ENCODE measurements around the gene WBP1. TPM values are rescaled to one million over a fixed set of nuclear protein-coding genes. Genes with fewer than 3 reads are reported as not detected.
"Not testable (repeated sequence)": the region's sequence is repeated elsewhere in the genome, so short reads cannot be mapped to it uniquely, and the experiment has no call there.

Gene WBP1
- total and polyA plus RNA-seq, 10 donors = 39.5 to 84.2 (median 63.6) TPM

DNA sequence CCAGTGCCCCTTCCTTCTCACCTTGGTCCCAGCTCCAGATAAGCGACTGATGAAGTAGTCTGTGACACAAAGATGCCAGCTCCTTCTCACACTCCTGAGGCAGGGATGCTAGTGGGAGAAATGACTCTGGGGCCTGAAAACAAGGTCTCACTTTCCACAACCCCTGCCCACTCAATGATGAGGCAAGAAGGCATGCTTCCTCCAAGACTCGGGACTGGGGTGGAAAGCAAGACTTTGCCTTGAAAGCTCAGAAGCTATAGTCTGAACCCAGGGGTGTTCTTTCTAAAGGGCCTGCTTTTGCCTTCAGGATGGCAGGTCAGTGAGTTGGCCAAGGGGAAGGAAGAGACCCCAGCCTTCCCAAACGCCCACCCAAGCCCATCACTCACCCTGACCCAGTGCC lies 23.2 kb downstream of the WBP1 start:
- 48 to 93% (median 70%) methylated on average over 2 to 3 of the region's 3 CpGs for WGBS, 5 donors
- H3K27ac ChIP-seq = peak overlapping the region in 5 of 8 donors; percentile 93 to 97 (median 94)

DNA sequence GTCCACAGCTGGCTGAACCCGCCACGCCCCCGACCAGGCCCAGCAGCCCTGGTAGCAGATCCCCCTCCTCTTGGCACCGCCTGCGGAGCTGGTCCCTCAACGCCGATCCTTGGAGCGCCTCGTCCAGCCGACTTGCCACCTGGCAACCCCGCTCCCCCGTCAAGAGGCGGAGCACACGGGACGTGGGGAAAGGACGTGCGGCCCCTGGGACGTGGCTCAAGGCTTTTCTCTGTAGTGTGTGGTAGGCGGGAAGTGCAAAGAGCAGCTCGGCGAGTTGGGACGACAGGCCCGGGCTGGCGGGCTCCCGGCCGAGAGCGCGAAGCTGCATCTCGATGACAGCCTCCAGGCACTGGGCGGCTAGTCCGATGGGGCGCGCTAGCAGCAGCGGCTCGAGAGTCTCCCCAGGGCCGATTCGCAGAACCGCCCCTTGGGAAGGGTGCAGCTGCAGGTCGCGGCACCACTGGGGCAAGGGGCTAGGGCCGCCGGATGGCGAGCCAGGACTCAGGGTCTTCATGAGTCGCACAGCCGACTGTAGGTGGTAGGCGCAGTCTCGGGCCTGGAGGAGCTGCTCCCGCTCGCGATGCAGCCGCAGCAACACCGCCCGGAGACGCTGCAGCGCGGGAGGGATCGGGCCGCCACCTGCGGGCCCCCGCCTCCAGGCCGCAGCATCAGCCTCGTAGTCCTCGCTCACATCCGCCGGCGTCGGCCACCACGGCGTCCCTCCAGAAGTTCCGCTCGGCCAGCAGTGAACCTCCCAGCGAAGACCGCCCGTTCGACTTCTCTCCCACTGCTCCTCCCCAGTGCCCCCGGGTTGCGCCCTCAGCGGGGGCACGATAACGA lies 23.9 kb downstream of the WBP1 start:
- H3K9me3 ChIP-seq = no peaks in the 10 kb centered on the region
- peak overlapping the region; percentile 85 to 97 (median 94) for H3K27ac ChIP-seq
- peaks cover 0 to 69% (median 27%) of the 10 kb centered on the region in 6 donors for H3K36me3 ChIP-seq
- peaks cover 33 to 68% (median 40%) of the 10 kb centered on the region in 6 donors for H3K4me1 ChIP-seq
- 0 to 7% (median 2%) methylated on average over 31 to 80 of the region's 80 CpGs for WGBS, 5 donors
- no peak for TF ChIP-seq POLR2AphosphoS5 (IDR thresholded peaks at IDR 0.05)
- TF ChIP-seq POLR2A (IDR thresholded peaks at IDR 0.05) = no peak
- TF ChIP-seq, protein P1, sequence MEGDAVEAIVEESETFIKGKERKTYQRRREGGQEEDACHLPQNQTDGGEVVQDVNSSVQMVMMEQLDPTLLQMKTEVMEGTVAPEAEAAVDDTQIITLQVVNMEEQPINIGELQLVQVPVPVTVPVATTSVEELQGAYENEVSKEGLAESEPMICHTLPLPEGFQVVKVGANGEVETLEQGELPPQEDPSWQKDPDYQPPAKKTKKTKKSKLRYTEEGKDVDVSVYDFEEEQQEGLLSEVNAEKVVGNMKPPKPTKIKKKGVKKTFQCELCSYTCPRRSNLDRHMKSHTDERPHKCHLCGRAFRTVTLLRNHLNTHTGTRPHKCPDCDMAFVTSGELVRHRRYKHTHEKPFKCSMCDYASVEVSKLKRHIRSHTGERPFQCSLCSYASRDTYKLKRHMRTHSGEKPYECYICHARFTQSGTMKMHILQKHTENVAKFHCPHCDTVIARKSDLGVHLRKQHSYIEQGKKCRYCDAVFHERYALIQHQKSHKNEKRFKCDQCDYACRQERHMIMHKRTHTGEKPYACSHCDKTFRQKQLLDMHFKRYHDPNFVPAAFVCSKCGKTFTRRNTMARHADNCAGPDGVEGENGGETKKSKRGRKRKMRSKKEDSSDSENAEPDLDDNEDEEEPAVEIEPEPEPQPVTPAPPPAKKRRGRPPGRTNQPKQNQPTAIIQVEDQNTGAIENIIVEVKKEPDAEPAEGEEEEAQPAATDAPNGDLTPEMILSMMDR (IDR thresholded peaks at IDR 0.05 in 8 of 11, conservative IDR thresholded peaks at IDR 0.05 in 3 of 11) = no peak
- intact Hi-C loops (cut with DNase I; ENCODE audit: low total_unique reads) = loop anchor here (5.0 kb wide), 1 partner anchor 105 kb away; no protein-coding TSS in a partner anchor
- H3K27me3 ChIP-seq (replicated peaks in 1 of 7) = no peaks in the 10 kb centered on the region
- DNase-seq = peak; percentile 92
- H3K4me3 ChIP-seq = peak overlapping the region; percentile 72 to 96 (median 88)

More for the DNA sequence above, 23.2 kb downstream of the WBP1 start:
- no peaks in the 10 kb centered on the region for H3K9me3 ChIP-seq
- H3K36me3 ChIP-seq = peaks cover 0 to 69% (median 25%) of the 10 kb centered on the region in 6 donors
- DNase-seq = no peak
- no peaks in the 10 kb centered on the region for H3K27me3 ChIP-seq (replicated peaks in 1 of 7)
- TF ChIP-seq, protein P1 (IDR thresholded peaks at IDR 0.05 in 8 of 11, conservative IDR thresholded peaks at IDR 0.05 in 3 of 11) = no peak
- TF ChIP-seq POLR2AphosphoS5 (IDR thresholded peaks at IDR 0.05) = no peak
- TF ChIP-seq POLR2A (IDR thresholded peaks at IDR 0.05) = no peak
- intact Hi-C loops (cut with DNase I; ENCODE audit: low total_unique reads) = loop anchor here (5.0 kb wide), 1 partner anchor 106 kb away; no protein-coding TSS in a partner anchor
- H3K4me1 ChIP-seq = peaks cover 33 to 68% (median 40%) of the 10 kb centered on the region in 6 donors
- peak overlapping the region; percentile 72 to 96 (median 88) for H3K4me3 ChIP-seq

DNA sequence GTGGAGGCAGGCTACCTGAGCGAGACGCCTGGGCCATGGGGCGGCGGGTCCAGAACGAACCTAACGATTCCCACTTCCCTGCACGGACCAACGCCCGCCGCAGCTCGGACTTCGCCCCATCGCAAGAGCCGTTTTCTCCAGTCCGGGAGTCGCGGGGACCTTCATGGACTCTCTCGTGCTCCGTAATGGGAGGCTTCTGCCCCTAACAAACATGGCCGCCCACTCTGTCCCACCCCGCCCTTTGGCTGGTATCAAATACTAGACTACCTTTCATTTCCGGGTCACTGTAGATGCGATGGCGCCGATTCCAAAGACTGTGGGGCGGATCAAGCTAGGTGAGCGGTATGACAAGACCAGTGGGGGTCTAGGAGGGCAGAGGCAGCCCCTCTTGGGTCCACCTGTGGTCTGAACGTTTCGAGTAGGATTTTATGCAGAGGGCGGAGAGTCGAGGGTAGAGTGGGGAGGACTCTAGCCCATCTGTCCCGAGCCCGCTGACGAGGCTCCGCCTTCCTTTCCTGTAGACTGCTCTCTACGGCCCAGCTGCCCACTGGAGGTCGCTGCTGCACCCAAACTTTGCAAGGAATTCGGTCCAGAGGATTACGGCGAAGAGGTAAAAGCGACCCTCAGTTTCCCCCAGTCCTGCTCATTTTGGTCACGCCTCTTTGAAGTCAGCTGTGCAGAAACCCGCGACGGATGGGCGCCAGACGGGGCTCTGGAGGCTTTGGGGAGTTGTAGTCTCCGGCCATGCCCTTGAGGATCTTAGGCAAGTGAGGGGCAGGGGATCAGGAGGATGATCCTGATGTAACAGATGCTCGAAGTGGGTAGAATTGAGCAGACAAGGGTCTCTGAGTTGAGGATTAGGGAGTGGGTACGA lies 24.8 kb downstream of the WBP1 start, which contains the start of the genes CCDC142 and TTC31:
TSS of gene CCDC142 (minus strand) at position 198 of the 874 bp plus-strand sequence. CDS start at position 37, 161 bp downstream.
TSS of gene TTC31 (plus strand) at position 281 of the 874 bp plus-strand sequence. CDS start at position 296, 15 bp downstream.
- Histone ChIP-seq H3K4me1 (peaks cover 33 to 64% (median 40%) of the 10 kb centered on the region in 6 donors), H3K27ac (peak within 1 kb of the TSS; percentile 85 to 97 (median 94)), H3K4me3 (peak within 1 kb of the TSS; percentile 72 to 96 (median 88)), H3K36me3 (peaks cover 0 to 69% (median 27%) of the 10 kb centered on the region in 6 donors), H3K27me3 (replicated peaks in 1 of 7) (no peaks in the 10 kb centered on the region), H3K9me3 (no peaks in the 10 kb centered on the region)
- WGBS, 5 donors = 1 to 3% (median 1%) methylated on average over 23 to 50 of the region's 50 CpGs
- peak in 1 of 3 donors; percentile 55 for TF ChIP-seq POLR2A (IDR thresholded peaks at IDR 0.05)
- peak; percentile 82 to 93 (median 85) for TF ChIP-seq POLR2AphosphoS5 (IDR thresholded peaks at IDR 0.05)
- TF ChIP-seq, protein P1 (IDR thresholded peaks at IDR 0.05 in 8 of 11, conservative IDR thresholded peaks at IDR 0.05 in 3 of 11) = peak; percentile 83 to 98 (median 94)
- intact Hi-C loops (cut with DNase I; ENCODE audit: low total_unique reads) = loop anchor here (5.0 kb wide), 1 partner anchor 104 kb away; no protein-coding TSS in a partner anchor
- peak; percentile 98 for DNase-seq

- intact Hi-C loops (cut with DNase I; ENCODE audit: low total_unique reads) = loop anchor here (5.0 kb wide), 1 partner anchor 104 kb away; no protein-coding TSS in a partner anchor
- 73 to 90% (median 84%) methylated on average over 19 of the region's 19 CpGs for WGBS, 5 donors
- peak overlapping the region; percentile 72 to 96 (median 88) for H3K4me3 ChIP-seq
- H3K27me3 ChIP-seq (replicated peaks in 1 of 7); H3K9me3 ChIP-seq: not testable (repeated sequence)
- H3K4me1 ChIP-seq = peaks cover 33 to 64% (median 40%) of the 10 kb centered on the region in 6 donors
- peaks cover 0 to 71% (median 30%) of the 10 kb centered on the region in 6 donors for H3K36me3 ChIP-seq
- peak overlapping the region in 7 of 8 donors; percentile 85 to 97 (median 93) for H3K27ac ChIP-seq
- peak; percentile 75 for DNase-seq
These were observed 25.5 kb downstream of the WBP1 start for GRCh38 chr2:74483675-74484164.
